ENCODE data around the gene CYP3A7.

GRCh38 chr7:99677648-99678045 lies 57.3 kb downstream of the CYP3A7 start:
- TF ChIP-seq POLR2A (IDR thresholded peaks at IDR 0.05; ENCODE audit: low read depth, low read length) (no peak), TAF1 (IDR thresholded peaks at IDR 0.05; ENCODE audit: low read depth, low read length) (no peak)
